CD4-positive, alpha-beta T cell treated with Interleukin-4 for 4 hours (primary cell): ENCODE data around the gene GDI2.
"Not testable (repeated sequence)": the region's sequence is repeated elsewhere in the genome, so short reads cannot be mapped to it uniquely, and the experiment has no call there.

Experiments used
- DNase-seq: peaks from one replicate; pipeline ENCODE4 v3.0.0-alpha.2; 2020

Gene GDI2

GRCh38 chr10:5813341-5814109 lies at the start of gene GDI2:
Gene GDI2, minus strand, starts transcription at chr10:5813434. Its CDS starts 176 bp downstream, at chr10:5813258.
- DNase-seq, result peak; percentile 96

- DNase-seq, result no peak
These were observed 49.2 kb upstream of the GDI2 start for GRCh38 chr10:5862360-5862961.

GRCh38 chr10:5860066-5860465 lies 46.8 kb upstream of the GDI2 start:
- no peak for DNase-seq

GRCh38 chr10:5858811-5859210 lies 45.6 kb upstream of the GDI2 start:
- no peak for DNase-seq

GRCh38 chr10:5856701-5857004 lies 43.4 kb upstream of the GDI2 start:
- no peak for DNase-seq

GRCh38 chr10:5855979-5856700 lies 42.9 kb upstream of the GDI2 start:
- no peak for DNase-seq

GRCh38 chr10:5854131-5854475 lies 40.9 kb upstream of the GDI2 start:
- no peak for DNase-seq

GRCh38 chr10:5846667-5847066 lies 33.4 kb upstream of the GDI2 start:
- not testable (repeated sequence) for DNase-seq

- no peak for DNase-seq
These were observed 31.3 kb upstream of the GDI2 start for GRCh38 chr10:5844345-5845055.

- no peak for DNase-seq
These were observed 30.6 kb upstream of the GDI2 start for GRCh38 chr10:5843686-5844344.

- no peak for DNase-seq
These were observed 28.7 kb upstream of the GDI2 start for GRCh38 chr10:5841965-5842364.

- DNase-seq, result no peak
These were observed 27.4 kb upstream of the GDI2 start for GRCh38 chr10:5840314-5841307.

- not testable (repeated sequence) for DNase-seq
These were observed 22.9 kb upstream of the GDI2 start for GRCh38 chr10:5836181-5836580.

GRCh38 chr10:5835446-5836095 lies 22.3 kb upstream of the GDI2 start:
- DNase-seq, result no peak

GRCh38 chr10:5833814-5834213 lies 20.6 kb upstream of the GDI2 start:
- no peak for DNase-seq

- no peak for DNase-seq
These were observed 19.7 kb upstream of the GDI2 start for GRCh38 chr10:5832946-5833345.

GRCh38 chr10:5831446-5831782 lies 18.2 kb upstream of the GDI2 start:
- no peak for DNase-seq

- no peak for DNase-seq
These were observed 17.6 kb upstream of the GDI2 start for GRCh38 chr10:5830629-5831445.

- no peak for DNase-seq
These were observed 16.0 kb upstream of the GDI2 start for GRCh38 chr10:5829267-5829666.

- no peak for DNase-seq
These were observed 15.5 kb upstream of the GDI2 start for GRCh38 chr10:5828725-5829124.
